Epithelial cell of prostate (primary cell): ENCODE data around the gene RRP8.
A peak's percentile ranks its signal among the peaks of the same experiment; 100 is the strongest.

Experiments
- DNase-seq: peaks from one replicate; pipeline ENCODE4 v3.0.0-alpha.2; 2011; ENCODE audit warnings: low read depth, low spot score
- H3K27ac ChIP-seq: fragments of 450-650 bp; 2 replicates; pipeline ENCODE4 v1.5.1; 2017; ENCODE audit warnings: mild to moderate bottlenecking

RRP8 gene

DNA sequence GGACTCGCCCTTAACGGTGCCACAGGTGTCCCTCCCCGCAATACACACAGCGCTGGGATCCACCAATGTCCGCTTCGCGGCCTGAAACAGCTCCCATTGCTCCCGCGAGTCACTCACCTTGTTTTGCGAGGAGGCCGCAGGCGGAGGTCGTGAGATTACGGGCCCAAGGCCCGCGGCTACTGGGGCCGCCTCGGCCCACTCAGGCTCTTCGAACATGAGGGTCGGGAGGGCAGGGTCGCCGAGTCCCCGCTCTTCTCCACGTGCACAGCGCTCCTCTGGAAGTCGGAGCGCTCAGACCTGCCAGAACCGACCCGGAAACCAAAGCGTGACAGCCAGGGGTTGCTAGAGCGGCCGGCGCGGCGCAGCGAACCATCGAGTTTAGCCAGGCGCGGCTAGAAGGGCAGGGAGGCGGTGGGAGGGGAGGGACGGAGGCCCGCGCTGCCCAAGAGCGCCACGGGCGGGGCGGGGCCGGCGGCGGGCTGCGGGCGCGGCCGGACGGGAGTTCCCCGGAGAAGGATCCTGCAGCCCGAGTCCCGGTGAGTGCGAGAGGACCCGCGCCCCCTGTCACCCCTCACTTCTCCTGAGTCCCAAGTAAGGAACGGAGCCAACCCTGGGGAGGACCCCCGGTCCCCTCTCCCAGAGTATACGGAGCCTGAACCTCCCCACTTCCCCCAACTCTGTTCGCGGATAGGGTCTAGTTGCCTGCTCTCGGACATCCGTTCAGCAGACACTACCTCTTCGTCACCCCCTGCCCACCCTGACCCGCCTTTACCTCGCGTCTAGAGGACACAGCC, at the start of gene RRP8, which contains the start of gene ILK:
TSS of gene RRP8 (minus strand) at position 330 of the 794 bp plus-strand sequence. CDS start at position 216, 114 bp downstream.
TSS of gene ILK (plus strand) at position 488 of the 794 bp plus-strand sequence. CDS start 498 bp downstream, outside the sequence.
- peak; percentile 44 for DNase-seq
- peak within 1 kb of the TSS; percentile 90 for H3K27ac ChIP-seq

DNA sequence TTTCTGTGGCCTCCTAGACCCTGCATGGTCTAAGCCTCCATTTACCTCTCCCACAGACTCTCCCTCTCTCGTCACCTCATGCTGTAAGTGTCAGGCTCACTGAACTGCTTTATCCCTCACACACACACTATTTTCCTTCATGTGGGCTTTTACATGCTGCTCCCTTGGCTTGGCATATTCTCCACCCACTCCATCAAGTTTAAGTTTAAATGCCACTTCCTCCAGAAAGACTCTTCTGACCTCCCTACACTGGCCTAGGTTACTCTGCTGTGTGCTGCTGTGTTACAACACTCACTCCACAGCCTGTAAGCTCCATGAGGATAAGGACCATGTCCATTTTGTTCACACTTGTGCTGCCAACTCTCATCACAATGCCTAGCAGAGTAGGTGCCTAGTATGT, 49.7 kb upstream of the RRP8 start:
- no peak for DNase-seq
- no peak overlapping the region for H3K27ac ChIP-seq

DNA sequence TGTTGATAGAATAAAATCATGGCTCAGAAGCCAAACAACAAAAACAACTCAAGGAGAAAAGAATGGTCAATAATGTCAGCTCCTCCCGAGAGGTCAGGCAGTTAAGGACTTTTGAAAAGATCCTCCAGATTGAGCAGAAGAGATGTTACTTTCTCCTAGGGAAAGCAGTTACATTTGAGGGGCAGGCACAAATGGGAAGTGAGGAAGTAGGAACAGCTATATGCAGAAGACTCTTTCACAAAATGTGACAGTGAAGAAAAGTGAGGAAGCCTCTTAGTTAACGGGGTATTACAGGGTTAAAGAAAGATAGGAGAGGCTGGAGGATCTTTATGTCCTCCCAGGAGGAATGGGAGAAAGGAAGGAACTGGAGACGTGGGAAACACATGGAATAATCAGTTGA, 48.8 kb upstream of the RRP8 start:
- no peak for DNase-seq
- H3K27ac ChIP-seq: no peak overlapping the region

DNA sequence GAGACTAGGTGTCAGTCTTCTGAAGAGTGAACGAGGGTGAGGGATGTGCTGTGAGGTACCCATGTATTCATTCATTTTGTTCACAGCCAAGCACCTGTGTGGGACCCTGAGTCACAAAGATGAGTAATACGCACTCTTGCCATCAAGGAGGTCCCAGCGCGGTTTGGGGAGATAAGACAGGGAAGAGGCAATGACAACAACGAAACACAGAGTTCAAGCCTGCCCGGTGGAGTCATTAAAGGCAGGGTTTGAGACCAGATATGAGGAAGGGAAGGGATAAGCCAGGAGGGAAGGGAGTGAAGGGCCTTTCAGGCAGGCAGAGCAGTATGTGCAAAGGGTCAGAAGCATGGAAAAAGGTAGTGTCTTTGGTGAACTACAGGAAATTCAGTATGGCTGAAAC, 47.6 kb upstream of the RRP8 start:
- H3K27ac ChIP-seq: no peak overlapping the region
- DNase-seq: no peak

DNA sequence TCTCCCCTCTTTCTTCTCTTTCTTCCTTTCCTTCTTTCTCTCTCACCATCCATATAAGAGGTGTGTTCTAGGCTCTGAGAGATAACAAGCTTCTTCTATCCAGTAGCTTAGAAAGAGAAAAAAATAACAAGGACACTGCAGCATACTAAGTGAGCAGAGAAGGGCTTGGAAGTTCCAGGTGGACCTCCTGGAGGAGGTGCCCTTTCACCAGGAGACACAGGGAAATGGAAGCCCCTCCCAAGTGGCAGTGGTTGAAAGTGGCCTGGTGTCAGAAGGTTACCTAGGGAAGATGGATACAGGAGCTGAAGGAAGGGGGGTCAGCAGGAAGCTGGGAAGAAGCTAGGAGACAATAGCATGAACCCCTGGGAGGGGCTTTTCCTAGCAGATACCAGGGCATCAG, 46.7 kb upstream of the RRP8 start:
- DNase-seq: no peak
- H3K27ac ChIP-seq: no peak overlapping the region

DNA sequence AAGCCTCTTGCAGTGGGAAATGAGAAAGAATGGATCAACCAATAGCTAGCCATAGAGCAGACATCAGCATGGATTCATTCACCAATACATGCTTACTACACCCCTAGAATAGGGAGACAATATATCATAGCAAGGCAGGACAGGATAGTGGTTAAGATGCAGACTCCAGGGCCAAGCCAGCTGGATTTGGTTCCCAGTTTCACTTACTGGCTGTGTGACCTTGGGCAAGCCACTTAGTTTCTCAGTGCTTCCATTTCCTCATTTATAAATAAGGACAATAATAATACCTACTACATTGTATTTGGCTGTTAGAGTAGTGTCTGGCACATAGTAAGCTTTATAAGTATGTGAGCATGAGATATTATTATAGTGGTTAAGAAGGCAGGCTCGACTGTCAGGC, 45.1 kb upstream of the RRP8 start:
- no peak overlapping the region for H3K27ac ChIP-seq
- DNase-seq: no peak

DNA sequence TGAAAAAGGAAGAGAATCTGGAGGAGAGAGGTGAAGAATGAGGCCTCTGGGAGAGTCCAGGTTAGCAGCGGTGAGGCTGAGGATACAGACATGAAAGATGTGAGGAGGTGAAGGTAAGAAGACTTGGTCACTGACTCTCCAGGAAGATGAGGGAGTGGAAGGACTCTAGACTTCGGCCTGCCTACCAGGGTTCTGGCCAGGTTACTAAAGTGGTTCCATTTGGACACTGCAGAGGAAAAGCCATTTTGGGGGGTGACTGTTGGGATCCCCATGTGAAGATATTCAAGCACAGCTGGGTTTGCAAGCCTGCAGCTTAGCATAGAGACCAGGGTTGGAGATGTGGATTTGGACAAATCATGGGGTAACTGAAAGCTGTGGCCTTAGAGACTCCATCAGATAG, 44.4 kb upstream of the RRP8 start:
- DNase-seq: no peak
- no peak overlapping the region for H3K27ac ChIP-seq

DNA sequence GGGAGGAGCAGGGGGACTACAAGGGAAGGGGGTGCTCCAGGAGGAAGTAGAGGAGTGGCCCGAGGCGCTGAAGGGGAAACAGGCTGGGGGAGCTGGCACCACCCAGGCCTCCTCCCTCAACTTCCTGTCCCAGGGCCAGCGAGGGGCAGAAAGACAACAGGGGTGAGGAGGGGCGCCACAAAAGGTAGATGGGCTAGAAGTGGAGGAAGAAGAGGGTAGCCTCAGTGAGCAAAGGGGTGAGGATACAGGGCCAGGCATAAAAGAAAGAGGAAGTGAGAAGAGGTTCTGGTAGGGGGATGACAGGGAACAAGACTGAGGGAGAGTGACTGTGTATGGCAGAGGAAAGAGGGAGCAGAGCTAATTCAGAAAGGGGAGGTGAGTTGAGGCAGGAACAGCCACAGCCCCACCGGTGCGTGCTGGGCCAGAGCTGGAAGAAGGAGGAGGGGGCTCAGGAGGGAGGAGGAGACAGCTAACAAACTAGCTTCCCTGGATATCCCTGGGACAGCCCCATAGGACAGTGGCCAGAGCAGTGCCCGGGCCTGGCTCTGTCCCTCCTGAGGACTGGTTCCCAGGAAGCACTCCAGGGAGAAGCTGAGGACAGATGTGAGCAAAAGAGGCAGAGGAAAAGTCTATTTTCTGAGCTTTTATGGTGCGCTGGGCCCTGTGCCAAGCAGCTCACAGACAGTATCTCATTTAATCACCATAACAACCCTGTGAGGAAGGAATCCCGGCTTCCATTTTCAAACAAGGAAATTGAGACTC, 43.7 kb upstream of the RRP8 start:
- no peak for DNase-seq
- H3K27ac ChIP-seq: no peak overlapping the region

DNA sequence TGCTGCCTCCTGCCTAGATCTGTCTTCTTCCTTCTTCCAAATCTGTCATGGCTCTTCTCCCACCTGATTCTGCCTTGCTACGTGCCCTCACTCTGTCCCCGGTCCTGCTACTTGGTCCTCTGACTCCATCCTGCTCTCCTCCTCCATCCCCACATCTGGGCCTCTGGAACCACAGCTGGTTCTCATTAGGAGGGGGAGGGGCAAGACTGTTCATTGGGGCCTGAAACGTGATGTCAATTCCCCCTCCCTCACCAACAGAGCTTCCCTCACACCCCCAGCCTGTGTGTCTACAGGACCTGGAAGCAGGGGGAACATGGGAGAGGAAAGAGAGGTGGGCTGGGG, 43.1 kb upstream of the RRP8 start:
- H3K27ac ChIP-seq: no peak overlapping the region
- DNase-seq: no peak

DNA sequence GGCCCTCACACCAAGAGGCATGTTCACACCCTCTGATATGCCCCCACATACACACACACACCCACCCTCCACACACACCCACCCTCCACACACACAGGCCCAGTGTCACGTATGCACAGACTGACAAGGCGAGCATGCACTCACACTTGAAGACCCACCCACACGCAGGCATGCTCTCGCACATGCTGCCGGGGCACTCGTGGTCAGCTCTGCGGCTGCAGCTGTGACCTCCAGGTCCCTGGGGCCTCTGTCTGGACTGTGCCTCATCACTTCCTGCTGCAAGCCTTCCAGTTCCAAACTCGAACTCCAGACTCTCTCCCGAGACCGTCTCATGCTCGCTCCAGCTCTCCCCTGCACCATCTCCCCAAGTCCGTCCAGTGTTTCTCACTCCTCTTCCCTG, 42.7 kb upstream of the RRP8 start:
- H3K27ac ChIP-seq: no peak overlapping the region
- DNase-seq: no peak

DNA sequence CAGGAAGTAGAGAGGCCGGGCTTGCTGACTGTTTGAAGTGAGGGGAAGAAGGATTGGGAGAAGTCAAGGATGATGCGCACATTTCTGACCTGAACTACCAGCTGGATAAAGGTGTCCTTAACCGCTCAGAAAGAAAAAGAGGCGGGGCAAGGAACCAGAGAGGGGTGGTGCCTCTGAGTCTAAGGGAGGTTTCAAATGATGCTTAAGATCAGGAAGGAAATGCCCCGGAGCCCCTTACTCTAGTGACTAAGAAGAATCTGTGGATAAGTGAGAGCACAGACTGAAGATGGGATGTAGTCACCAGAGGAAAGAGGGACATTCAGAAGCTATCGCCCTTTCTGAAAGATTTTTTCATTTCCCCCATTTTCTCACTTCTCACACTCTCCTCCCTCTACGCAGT, 39.5 kb upstream of the RRP8 start:
- H3K27ac ChIP-seq: no peak overlapping the region
- no peak for DNase-seq

DNA sequence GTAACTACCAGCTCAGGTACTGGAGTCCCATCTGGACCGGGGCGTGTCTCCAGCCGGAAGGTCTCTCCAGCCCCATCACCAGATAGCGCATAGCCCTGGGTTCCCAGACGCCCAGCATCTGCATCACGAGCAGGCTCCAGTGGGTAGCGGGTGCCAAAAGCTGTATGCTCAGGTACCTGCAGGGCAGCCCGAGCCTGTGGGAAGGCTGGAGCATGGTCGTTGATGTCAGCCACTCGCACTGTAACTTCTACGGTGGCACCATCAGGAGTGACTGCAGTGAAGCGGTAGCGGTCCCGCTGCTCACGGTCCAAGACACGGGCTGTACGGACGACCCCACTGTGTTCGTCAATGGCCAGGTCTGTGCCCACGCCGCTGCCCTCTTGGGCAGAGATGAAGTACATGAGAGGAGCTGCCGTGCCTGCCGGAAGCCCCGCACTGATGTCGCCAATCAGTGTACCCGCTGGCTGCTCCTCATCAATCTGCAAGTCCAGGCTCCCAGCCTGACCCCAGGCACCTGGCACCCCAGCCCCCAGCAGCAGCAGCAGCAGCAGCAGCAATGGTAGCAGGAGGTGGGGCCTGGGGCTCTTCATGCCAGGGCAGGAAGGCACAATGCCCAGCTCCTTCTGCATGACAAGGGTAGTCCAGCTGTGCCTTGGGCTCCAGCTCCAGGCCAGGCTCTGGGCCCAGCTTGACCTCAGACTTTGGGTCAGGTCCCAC, 37.7 kb upstream of the RRP8 start:
- no peak overlapping the region for H3K27ac ChIP-seq
- no peak for DNase-seq

DNA sequence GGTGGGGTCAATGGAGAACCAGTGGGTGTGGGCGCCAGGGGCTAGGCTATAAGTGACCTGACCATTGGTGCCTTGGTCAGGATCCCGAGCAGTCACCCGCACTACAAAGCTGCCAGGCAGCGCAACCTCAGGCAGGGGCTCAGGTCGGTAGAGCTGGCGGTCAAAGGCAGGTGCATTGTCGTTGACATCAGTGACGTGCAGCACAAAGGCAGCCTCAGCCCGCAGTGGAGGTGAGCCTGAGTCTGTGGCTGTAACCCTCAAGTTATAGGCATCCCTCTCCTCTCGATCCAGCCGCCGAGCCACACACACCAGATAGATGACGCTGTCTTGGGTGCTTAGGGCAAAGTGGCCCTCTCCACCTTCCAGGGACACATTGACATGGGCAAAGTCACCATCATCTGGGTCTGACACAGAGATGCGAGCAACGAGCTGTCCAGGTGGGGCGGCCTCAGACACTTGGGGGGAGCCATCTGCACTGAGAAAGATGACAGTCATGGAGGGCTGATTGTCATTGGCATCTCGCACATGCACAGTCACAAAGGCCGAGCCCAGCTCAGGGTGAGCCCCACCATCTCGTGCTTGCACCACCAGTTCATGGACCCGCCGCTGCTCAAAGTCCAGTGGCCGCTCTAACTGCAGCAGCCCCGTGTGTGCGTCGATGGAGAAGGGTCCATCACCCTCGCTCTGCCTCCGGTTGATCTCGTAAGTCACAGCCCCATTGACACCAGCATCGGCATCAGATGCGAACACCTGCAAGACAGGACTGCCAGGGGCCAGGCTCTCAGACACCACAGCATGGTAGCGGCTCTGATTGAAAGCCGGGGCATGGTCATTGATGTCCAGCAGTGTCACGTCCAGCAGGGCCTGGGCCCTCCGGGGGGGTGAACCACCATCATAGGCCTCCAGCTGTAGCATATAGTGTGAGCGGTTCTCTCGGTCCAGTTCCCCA, 36.9 kb upstream of the RRP8 start:
- no peak overlapping the region for H3K27ac ChIP-seq
- DNase-seq: no peak

DNA sequence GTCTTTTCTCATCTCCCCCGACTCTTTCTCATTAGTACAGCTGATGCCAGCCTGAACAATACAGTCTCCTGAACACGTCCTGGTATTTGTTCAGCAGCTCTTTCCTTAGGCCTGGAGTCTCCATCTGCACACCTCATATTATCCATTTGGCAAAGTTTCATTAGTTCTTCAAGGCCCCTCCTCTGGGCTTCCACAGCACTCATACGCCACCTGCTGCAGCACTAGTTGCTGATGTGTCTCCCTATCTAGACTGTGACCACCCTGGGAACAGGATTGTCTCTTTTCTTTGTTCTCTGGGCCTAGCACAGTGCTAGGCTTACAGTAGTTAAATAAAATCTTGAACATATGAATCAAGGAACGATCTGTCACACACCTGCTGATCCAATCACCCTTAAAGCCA, 35.0 kb upstream of the RRP8 start:
- no peak for DNase-seq
- H3K27ac ChIP-seq: no peak overlapping the region

DNA sequence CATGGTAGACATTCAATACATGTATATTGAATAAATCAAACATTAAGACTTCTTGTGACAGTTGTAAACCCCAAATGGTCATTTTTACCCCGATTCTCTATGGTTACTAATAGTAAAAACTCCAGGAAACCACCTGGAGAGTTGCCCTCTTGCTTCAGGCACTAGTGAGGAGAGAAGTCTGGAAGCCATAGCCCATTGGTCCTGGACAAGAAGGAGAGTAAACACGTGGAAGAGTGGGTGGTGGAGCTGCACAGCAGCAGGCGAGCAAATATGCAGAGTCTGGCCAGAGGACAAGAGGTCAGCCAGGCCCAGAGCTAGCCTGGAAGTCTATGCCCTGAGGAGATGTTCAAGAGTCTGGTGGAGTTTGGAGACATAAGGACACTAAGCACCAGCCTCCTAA, 34.5 kb upstream of the RRP8 start:
- DNase-seq: no peak
- no peak overlapping the region for H3K27ac ChIP-seq

DNA sequence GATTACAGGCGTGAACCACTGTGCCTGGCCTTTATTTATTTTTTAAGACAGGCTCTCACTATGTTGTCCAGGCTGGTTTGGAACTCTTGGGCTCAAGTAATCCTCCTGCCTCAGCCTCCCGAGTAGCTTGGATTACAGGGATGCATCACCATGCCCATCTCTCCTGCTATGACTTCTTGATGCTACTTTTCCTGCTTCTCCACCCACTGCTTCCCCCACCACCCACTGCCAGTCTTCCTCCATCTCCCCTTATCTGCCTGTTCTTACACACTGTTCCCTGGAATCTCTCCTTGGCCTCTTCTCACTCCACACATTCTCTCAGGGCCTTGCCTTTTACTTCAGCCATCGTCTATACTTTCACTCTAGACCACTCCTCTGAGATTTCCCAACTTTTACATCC, 33.1 kb upstream of the RRP8 start:
- DNase-seq: no peak

DNA sequence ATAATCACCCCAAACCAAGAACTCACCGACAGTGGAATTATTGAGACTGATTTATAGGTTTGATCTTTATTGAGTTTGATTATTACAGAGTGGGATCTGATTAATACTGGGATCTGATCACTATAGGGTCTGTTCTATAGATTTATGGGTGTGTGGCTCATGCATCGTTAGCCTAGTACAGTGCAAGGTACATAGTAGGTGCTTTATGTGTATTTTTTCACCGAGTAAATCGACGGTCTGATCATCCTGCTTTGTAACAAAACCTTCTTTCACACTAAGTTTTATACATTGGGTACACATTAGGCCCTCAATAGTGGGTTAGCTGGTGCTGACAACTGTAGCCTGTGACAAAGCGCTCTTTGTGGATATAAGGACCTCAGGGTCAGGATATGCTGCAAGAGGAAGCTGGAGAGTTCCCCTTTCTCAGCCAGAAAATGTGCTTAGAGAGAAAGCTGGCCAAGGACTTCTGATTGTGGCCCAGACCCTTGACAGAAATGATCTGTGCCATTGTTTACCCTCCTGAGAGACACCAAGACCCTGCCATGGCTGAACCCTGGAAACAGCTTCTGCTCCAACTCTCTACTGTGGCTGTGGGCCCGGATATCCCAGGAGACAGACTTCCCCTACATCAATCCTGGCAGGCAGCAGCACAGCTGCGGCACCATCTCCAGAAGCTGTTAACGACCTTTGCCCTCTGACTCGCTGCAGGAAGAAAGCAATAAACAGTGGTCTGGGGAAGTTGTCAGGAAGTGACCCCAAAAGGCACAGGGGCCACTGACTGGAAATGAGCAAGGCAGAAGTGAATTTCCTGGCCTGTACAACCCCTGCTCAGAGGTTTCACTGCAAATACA, 31.9 kb upstream of the RRP8 start:
- H3K27ac ChIP-seq: no peak overlapping the region
- no peak for DNase-seq

More for the DNA sequence above, 33.1 kb upstream of the RRP8 start:
- H3K27ac ChIP-seq: no peak overlapping the region

DNA sequence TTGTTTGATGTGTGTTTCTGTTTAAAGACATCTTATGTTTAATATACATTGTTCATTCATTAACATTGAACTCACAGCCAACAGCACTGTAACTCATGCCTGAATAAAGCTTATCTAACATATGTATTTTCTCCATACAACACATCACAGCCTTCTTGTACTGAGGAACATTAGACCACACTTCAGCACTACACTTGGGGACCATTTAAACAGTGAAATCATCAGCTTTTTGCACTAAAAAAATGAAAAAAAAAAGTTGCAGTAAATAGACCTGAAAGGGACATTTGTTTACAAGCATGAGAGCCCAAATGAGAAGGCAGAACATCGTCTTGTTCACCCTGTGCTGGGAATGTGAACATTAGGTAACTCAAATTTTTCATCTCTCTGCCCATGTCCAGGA, 31.1 kb upstream of the RRP8 start:
- no peak for DNase-seq
- H3K27ac ChIP-seq: no peak overlapping the region
